ENCODE data around the gene LPAR1.

DNA sequence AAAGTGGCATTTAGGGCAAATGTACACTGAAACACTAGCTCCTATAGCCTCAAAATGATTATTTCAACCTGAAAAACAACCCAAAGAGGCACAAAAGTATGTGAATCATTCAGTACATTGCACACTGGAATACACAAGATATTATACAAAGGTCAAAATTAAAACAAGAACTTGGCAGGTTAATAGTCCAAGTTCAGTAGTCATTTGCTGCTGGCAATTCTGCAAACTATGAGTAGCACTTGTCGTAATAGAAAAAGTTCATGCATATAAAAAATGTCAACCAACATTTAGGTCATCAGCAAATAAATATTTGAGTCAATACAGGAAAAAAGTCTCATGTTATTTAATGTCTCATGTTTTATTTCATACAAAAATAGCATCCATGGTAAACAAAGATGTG lies 98.7 kb downstream of the LPAR1 start:
- TF ChIP-seq, protein P1, sequence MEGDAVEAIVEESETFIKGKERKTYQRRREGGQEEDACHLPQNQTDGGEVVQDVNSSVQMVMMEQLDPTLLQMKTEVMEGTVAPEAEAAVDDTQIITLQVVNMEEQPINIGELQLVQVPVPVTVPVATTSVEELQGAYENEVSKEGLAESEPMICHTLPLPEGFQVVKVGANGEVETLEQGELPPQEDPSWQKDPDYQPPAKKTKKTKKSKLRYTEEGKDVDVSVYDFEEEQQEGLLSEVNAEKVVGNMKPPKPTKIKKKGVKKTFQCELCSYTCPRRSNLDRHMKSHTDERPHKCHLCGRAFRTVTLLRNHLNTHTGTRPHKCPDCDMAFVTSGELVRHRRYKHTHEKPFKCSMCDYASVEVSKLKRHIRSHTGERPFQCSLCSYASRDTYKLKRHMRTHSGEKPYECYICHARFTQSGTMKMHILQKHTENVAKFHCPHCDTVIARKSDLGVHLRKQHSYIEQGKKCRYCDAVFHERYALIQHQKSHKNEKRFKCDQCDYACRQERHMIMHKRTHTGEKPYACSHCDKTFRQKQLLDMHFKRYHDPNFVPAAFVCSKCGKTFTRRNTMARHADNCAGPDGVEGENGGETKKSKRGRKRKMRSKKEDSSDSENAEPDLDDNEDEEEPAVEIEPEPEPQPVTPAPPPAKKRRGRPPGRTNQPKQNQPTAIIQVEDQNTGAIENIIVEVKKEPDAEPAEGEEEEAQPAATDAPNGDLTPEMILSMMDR (IDR thresholded peaks at IDR 0.05; ENCODE audit: low read length) = no peak
- TF ChIP-seq EZH2phosphoT487 (IDR thresholded peaks at IDR 0.05; ENCODE audit: low read length) = no peak
- no peak for TF ChIP-seq EZH2 (optimal IDR thresholded peaks at IDR 0.05; ENCODE audit: low read depth, low read length)

Measured in MM.1S (cell line).